T47D (cell line): ENCODE measurements around the gene MRPL17.

Experiments used
- DNase-seq, 2 experiments: peaks; one replicate each; pipeline versions ENCODE4 v3.0.0 to v3.0.0-alpha.2; 2011 to 2012; ENCODE audit warnings: low read depth in 1 of 2, low spot score in 1 of 2
- JUND ChIP-seq: IDR thresholded peaks from 2 replicates; pipeline ENCODE4 v1.6.1; 2012; ENCODE audit warnings: low read depth
- in situ Hi-C: cut with HindIII; loops from 2 replicates; pipeline ENCODE4 v1.10.0; 2016; ENCODE audit warnings: low sequenced_read_pairs, low pct_unique_long_range_greater_than_20kb

MRPL17 gene

DNA sequence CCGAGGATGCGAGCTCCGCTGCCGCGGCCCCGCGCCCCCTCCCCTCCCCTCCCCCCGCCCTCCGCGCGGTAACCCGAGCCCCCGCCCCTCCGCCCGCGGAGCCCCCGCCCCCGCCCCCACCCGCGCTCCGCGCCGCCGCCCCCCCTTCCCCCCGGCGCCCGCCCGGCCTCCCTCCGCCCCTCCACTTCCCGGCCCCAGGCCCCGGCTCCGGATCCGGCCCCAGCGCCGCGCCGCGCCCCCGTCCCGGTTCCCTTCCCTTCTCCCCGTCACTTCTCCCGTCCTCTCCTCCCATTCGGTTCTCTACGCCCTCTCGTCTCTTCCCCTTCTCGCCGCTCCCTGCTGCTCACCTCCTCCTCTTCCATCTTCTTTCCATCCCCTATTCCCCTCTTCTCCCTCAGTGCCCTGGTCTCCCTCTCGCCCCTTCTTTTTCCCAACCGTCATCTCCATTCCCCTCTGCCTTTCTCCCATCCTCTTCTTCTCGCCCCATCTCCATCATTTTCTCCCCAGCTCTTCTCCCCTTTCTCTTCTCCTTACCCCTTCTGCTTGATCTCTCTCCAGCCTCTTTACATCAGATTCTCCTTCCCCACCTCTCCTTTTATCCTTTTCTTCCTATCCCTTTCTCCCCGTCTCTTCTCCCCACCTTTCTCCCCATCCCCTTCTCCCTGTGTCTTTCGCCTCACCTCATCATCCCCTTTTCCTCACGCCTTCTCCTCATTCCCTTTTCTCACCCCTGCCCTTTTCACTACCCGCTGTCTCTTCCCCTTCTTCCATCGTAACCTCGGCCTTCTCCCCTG is 27.2 kb downstream of the MRPL17 start, which contains the start of gene DCHS1:
Gene DCHS1, minus strand, starts transcription at position 20 of the 794 bp plus-strand sequence. CDS start 14,196 bp downstream, outside the sequence.
- DNase-seq: no peak
- in situ Hi-C loops: no loop called here

DNA sequence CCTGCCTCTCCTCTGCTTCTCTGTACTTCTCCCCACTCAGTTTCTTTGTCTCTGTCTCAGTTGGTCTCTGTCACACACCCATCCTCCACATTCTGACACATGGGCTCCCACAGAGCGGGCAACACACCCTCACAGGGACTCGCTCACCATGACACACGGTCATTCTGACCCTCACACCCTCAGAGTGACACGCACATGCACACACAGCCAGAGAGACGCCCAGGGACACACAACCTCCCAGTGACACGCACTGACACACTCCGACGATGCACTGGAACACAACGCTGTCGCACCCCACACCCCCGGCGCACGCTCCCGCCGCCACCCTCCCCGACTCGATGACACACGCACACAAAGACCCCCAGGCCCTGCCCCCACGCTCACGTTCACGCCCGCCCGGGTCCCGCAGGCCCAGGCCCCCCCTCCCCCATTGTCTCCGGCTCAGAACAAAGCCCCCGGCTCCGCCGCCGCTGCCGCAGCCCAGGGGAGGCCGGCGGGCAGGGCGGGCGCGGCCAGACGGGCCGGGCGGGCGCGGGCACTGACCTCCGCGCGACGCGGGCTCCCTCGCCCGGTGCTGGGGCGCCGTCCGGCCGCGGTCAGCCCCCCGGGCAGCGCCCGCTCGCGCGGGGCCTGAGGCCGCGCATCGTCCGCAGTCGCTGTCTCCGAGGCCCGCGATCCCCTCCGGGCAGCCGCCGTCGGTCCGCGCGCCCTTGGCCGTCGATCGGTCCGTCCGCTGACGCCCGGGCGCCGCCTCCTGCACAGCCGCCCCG is 27.9 kb downstream of the MRPL17 start:
- DNase-seq: no peak
- in situ Hi-C loops: no loop called here
- TF ChIP-seq JUND: no peak

More for the DNA sequence above, 27.2 kb downstream of the MRPL17 start, which contains the start of gene DCHS1:
- TF ChIP-seq JUND: no peak

DNA sequence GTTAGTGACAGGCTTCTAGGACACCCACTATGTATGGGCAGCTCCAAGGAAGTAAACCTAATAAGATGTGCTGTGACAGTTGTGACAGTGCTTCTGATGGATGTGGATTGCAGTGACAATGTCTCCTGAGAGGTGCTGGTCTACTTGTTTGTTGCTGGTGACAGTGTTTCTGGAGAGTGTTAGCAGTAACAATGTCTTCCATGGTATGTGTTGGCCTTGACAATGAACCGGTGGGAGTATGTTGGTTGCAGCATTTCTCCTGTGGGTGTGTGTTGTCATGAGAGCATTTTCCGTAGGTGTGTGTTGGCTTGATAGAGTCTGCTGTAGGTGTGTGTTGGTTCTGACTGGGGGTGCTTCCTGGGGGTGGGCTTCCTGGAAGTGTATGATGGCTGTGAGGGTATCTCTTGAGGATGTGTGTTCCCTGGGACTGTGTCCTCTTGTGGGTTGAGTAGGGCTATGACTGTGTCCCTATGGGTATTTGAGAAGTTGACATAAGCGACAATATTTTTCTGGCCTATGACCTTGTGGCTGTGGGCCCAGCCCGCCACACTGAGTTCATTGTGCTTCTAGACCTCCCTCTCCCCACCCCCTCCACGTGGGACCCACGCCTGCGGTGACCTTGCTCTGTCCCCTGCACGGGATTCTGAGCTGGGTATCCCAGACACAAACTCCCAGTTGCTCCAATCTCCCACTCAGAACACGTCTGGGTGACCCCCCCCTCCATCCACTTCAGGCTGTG is 28.7 kb downstream of the MRPL17 start:
- in situ Hi-C loops: no loop called here
- no peak for TF ChIP-seq JUND

DNA sequence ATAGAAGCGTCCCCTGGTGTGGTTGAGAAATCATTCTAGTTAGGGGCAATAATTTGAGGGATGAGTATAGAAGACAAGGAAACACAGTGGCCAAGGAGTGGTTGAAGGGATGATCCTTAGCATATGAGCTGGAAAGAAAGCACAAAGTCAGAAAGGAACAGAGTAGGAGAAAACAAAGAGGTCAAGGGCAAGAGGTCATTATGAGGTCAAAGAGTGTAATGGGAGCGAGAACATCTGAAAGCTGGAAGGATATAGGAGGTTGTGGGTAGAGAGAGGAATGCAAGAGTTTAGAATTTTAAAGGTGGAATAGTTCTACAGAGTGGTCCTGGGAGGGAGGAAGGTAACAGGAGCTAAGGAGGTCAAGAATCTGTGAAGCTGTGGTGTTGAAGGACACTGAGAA is 29.5 kb downstream of the MRPL17 start:
- DNase-seq: no peak
- in situ Hi-C loops: no loop called here
- no peak for TF ChIP-seq JUND

More for the DNA sequence above, 28.7 kb downstream of the MRPL17 start:
- no peak for DNase-seq

- in situ Hi-C loops: no loop called here
- no peak for TF ChIP-seq JUND
- DNase-seq: no peak
Measured at GRCh38 chr11:6653097-6653496, 30.0 kb downstream of the MRPL17 start.

DNA sequence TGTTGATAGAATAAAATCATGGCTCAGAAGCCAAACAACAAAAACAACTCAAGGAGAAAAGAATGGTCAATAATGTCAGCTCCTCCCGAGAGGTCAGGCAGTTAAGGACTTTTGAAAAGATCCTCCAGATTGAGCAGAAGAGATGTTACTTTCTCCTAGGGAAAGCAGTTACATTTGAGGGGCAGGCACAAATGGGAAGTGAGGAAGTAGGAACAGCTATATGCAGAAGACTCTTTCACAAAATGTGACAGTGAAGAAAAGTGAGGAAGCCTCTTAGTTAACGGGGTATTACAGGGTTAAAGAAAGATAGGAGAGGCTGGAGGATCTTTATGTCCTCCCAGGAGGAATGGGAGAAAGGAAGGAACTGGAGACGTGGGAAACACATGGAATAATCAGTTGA is 31.0 kb downstream of the MRPL17 start:
- no peak for TF ChIP-seq JUND
- DNase-seq: no peak
- in situ Hi-C loops: no loop called here

- no peak for TF ChIP-seq JUND
- no peak for DNase-seq
- in situ Hi-C loops: no loop called here
Measured at GRCh38 chr11:6650980-6651379, 32.2 kb downstream of the MRPL17 start.

GRCh38 chr11:6650104-6650503 is 33.0 kb downstream of the MRPL17 start:
- in situ Hi-C loops: no loop called here
- no peak for DNase-seq
- TF ChIP-seq JUND: no peak

GRCh38 chr11:6648501-6648900 is 34.6 kb downstream of the MRPL17 start:
- TF ChIP-seq JUND: no peak
- no peak for DNase-seq
- in situ Hi-C loops: no loop called here

DNA sequence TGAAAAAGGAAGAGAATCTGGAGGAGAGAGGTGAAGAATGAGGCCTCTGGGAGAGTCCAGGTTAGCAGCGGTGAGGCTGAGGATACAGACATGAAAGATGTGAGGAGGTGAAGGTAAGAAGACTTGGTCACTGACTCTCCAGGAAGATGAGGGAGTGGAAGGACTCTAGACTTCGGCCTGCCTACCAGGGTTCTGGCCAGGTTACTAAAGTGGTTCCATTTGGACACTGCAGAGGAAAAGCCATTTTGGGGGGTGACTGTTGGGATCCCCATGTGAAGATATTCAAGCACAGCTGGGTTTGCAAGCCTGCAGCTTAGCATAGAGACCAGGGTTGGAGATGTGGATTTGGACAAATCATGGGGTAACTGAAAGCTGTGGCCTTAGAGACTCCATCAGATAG is 35.3 kb downstream of the MRPL17 start:
- no peak for TF ChIP-seq JUND
- DNase-seq: no peak
- in situ Hi-C loops: no loop called here

DNA sequence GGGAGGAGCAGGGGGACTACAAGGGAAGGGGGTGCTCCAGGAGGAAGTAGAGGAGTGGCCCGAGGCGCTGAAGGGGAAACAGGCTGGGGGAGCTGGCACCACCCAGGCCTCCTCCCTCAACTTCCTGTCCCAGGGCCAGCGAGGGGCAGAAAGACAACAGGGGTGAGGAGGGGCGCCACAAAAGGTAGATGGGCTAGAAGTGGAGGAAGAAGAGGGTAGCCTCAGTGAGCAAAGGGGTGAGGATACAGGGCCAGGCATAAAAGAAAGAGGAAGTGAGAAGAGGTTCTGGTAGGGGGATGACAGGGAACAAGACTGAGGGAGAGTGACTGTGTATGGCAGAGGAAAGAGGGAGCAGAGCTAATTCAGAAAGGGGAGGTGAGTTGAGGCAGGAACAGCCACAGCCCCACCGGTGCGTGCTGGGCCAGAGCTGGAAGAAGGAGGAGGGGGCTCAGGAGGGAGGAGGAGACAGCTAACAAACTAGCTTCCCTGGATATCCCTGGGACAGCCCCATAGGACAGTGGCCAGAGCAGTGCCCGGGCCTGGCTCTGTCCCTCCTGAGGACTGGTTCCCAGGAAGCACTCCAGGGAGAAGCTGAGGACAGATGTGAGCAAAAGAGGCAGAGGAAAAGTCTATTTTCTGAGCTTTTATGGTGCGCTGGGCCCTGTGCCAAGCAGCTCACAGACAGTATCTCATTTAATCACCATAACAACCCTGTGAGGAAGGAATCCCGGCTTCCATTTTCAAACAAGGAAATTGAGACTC is 36.0 kb downstream of the MRPL17 start:
- no peak for DNase-seq
- in situ Hi-C loops: no loop called here
- no peak for TF ChIP-seq JUND

- in situ Hi-C loops: no loop called here
- TF ChIP-seq JUND: no peak
- no peak for DNase-seq
Measured at GRCh38 chr11:6646576-6646917, 36.6 kb downstream of the MRPL17 start.
